ENCODE data around the gene SESN3.
"Not testable (repeated sequence)": the region's sequence is repeated elsewhere in the genome, so short reads cannot be mapped to it uniquely, and the experiment has no call there.

SESN3 gene

DNA sequence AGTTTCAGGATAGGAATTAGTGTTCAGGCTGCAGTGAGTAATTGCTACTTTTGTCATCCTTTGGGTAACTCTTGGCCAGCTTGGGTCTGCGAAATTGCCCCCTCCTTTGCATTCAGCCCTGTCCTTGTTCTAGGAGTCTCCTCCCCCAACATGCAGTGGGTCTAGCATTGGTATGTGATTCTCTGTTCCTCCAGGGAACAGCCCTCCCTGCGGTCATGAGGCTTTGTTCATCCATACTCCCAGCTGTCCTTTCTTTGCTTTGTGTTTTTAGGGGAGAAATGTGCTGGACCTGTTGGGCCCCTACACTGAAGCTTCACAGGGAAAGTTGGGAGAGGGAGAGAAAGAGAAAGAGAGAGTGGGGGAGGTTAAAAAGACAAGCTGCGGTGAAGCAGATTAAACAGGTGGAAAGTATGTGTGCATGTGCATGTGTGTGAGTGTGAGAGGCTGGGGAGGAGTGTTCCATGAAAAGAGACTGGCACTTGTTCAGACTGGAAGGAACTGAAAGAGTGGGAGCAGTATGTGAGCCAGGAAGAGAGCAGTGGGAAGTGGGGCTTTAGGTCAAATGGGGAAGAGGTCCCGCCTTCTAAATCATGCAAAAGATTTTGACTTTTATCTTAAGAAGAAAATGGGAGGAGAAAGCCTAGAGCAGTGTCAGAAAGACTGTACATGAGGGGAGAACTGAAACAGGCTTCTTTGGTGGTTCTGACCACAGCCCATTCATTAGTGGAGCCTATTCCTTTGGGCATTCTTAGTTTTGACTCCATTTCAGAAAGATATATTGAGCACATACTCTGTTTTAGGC, 17.9 kb upstream of the SESN3 start:
- DNase-seq, result no peak

DNA sequence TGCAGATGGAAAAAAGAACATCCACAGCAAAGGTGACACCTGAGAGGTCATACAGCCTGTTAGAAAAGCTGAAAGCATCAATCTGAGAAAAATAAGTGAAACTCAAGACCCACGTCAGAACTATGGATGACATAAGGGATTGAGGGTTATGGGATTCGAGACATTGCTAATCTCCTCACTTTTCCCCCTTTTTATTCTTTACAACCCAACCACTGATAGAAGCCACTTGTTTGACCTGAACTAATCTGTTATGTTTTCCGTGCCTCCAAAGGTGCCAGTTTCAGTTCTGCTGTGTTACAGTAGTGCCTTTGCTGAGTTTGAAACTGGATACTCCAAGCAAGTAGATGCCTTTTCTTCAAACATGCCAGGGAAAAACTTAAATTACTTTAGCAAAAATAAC, 16.9 kb upstream of the SESN3 start:
- no peak for DNase-seq

DNA sequence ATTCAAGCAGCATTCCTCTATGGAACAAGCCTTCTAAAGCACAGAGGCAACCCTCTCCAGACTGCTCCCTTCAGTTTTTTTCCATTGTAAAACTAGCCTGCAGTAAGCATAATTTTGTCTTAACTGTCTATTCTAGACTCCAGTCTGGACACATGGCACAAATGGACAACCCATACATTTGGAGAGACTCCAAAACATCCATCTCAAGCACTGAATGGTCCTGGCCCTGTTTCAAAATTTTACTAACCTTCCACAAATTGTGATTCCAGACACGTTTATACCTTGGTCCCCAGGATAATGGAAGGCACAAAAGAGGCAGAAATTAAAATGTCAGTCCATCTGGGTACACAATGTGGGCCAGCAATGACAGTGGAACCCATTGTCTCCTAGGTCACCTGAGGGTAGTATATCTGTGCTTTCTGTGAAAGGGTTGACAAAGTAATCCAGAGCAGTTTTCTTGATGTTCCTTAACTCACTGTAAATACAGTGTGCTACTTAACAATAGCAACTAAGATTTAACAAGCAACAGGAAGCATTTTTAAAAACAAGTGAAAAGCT, 16.2 kb upstream of the SESN3 start:
- no peak for DNase-seq

DNA sequence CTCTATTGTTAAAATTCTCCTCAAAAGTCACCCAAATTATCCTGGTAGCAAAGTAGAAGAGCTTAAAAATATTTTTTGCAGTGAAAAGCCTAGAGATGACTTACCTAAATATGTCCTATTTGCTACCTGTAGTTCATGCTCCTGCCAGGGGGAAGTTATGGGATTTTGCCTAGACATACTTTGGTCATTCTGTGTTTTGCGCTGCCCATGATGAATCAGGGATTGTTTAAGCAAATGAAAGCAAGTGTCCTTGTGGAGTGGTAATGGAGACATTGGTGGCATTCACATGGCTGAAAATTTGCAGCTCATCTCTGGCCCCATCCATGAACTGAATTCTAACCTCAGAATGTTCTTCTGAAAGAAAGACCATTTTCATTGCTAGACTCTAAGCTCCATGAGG, 14.6 kb upstream of the SESN3 start:
- no peak for DNase-seq

DNA sequence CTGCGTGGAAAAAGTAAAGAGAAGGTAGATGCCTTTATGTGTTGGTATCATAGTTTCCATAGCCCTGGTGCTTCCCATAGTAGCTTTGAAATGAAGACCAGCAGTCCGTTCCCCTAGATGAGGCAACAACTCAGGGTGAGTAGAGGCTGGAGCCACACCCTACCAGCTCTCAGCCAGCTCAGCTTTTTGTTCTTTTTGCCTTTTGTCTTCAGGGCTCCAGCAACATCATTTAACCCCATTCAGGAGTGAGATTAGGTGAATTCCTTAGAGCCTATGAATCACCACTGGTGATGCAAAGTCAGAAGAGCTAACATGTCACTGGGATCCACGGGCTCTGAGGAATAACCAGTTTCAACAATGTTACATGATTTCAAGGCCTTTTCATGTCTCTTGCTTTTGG, 14.0 kb upstream of the SESN3 start:
- DNase-seq, result no peak

DNA sequence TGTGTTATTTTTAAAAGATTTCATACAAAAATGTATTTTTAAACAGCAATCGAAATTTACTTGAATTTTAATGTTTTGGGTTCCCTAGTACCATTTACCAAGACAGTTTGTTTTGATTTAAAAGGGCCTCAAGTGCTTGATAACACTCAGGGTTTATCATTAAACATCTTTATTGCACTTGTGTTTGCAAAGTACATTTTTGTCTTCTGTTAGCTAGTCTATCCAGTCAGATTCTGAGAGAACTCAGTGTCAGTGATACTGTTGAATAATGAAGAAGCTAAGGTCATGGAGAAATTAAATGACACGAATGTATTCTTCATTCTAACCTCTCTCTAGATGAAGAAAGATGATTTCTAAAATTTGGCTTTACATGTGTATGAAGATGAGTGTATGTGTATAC, 12.7 kb upstream of the SESN3 start:
- no peak for DNase-seq

DNA sequence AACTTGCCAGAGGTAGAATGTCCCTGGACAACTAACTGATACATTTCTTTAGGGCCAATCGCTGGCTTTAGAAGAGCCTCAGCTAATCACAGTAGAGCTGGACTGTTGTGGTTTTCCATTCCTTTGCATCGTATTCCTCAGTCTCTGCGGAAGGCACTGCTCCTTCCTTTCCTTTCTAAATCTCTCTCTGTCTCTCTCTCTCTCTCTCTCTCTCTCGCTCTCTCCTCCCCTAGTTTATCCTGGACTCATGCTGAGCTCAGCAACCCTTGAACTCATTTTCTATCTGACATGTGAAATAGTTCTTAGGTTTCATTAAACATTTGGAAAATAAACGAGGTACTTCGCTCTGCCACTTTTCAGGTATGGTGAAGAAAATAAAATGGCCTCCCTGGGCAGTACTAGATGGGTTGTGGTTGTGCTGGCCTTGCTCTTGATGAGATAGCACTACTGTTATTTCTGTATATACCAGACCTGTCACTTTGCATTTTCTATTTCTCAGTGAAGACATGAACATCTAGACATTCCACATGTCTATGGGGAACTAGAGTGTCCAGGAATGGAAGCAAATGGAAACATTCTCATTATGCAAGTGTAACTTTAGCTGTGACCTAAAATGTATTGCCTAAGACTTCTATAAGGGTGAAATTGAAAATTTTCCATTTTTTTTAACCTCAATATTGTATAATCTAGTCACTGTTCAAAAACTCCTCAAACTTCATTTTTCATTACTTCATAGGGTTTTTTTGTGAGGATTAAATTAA, 12.0 kb upstream of the SESN3 start:
- no peak for DNase-seq

DNA sequence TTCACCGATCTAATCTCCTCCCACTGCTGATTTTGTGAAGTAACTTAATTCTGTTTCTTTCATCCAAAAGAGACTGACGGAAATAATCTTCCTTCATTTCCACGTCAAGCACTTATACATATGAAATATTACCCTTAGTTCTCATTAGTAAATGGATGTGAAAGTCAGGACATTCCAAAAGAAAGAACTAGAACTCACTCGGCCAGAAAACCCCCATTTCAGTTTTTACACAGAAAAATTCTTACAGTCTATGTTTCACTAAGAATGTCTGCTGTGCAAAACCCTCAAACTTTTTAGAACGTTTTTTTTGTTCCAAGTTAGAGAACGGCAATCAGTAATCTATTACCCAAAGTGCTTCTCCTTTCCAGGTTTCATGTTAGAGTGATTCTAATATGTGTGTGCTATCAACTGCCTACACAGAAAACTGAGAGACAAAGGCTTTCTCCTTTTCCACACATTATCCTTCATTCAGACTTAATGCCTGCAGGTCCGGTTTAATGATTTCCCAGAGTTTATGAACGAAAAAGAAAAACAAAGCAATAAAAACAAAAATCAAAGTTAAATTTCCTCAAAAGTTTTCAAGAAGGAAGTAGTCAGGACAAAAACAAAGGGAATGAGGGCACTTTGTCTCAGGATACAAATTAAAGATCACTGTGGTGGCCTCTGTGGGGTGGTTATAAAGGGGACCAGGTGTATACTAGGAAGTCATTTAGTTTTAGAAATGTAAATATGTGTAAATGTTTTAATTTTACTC, 11.3 kb upstream of the SESN3 start:
- DNase-seq, result no peak

DNA sequence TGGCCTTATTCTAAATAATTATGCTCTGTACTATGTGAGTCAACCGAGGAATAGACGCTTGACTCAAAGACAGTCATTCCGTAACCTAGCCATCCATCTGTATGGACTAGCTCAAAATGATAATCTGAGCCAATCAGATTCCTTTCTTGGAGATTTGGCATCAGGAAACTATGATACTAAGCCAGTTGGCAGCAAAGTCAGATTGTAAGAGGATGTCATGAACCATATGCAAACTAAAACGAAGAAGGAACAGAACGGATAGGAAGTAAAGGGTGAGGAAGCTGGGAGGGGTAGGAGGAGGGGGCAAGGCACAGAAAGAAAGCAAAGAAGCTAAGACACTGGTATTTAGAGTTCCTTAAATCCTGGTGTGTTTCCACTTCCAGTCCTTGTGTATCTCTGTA, 10.7 kb upstream of the SESN3 start:
- no peak for DNase-seq

DNA sequence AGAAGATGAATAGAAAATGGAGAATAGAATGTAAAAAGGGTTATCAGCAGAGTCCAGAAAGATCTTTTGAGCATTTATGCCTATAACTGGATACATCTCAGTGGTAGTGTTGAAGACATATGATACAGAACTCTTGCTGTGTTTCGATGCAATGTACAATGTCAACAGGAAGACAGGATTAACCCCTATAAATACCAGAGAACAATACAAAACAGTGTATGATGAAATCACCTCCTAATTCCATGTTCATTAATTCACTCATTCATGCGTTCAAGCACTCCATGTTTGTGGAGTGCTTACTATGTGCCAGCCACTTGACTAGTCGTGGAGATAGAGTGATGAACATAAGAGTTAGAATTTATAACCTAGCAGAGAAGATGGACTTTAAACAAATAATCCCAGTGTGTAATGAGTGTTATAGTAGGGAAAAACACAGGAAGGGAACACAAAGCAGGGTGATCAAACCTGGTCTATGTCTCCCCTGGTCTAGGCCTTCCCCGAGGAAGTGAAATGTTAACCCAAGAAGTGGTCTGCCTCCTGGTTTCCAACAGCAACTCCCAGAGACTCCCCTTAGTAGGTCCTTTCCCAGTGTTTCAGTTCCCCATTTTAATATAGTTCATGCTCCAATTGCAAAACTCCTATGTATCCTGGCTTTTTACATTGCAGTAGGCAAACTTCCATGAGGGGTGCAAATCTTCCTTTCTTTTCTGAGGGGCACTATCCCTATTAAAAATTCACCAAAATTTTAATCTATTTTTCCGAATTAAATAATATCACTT, 9.1 kb upstream of the SESN3 start:
- DNase-seq, result no peak

DNA sequence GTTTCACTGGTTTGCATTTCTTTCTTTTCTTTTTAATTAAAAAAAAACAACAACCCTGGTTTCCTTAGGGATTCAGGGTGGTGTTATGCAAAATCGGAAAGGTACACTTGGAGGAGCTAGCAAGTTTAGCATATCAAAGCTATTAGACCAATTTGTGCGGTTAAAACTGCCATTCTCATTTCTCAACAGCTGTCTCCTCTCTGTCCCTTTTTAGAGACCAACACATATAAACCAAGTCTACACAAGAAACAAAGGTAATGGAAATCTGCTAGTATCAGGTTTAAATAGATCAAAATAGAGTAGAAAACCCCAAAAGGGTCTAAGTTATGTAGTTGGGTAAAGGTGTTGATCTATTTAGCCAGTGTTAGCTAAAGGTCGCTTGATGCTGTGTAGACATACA, 1.7 kb upstream of the SESN3 start:
- no peak for DNase-seq

DNA sequence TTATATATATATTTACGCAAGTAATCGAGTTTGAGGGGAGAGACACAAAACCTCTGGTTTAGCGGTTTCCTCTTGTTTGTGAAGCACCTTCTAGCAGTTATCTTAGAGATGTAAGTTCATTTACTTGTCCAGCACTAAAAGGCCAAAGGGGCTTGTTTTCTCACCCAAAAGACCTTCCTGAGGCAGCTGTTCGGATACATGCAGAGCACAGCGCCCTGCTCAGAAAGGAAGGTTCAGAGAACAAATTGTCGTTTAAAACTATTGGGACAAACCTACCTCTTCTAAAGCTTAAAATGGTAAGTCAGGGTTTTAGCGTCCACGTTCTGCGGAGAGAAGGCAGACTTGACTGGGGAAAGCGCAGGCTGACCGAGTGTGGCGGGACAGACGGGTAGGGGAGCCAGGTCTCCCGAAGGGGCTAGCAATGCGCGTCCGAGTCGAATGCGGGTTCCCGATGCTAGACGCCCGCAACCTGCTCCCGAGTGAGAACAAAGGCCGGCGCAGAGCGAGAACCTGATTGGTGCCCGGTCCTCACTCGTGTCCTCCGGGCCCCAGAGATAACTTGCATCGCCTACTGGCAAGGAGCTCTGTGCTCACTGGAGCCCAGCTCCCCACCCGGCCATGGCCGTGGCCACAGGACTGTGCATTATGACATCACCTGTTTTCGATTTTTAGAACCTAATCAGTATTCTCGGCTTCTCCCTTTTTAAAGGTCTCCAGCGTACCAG, 1.0 kb upstream of the SESN3 start:
- DNase-seq, result peak; percentile 24 to 60 (median 50)

DNA sequence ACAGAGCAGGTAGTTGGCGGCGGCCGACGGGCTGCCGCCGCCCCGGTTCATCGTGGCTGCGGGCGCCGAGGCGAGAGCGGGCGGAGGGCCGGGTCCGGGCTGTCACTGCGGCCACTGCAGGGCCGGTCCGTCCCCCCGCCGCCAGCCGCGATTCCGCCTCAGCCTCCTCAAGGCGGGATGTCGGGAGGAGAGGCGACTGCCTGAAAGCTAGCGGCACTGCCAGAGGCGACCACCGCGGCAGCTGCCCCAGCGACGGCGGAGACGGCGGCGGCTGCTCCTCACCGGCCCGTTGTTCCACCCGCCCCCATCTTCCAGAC, 234 bp downstream of the SESN3 start:
- DNase-seq, result no peak

DNA sequence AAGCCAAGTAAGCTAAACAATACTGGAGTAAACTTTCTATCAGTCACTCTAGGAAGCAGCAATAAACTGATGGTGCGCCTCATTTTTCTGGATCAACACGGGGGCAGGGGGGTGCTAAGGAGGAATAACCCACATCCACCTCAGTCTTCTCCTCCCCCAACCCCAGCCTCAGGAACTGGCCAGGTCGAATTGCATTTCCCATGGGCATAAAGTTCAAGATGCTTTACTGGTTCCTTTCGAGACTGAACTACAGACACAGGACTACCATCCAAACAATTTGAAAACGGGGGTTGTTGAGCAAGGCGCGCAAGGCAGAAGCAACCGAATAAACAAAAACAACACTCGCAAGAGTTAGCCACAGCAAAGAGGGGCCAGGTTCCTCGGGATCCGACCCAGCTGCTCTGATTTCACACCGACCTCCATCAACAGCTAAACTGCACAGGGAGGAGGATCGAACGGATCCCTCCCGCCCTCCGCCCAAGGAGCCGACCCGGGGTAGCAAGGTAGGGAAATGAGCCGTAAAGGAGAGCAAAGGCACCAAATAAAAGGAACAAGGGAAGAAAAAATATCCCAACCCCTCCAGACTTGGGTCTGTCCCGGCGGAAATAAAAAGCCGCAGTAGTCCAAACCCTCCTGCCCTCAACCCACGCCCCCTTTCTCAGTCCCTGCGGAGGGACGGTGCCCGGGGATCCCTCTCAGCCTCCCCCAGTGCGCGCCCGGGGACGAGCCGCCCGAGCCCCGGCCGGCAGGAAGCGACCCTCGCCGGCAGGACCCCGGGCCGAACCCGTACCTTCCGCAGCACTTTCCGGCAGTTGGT, 801 bp downstream of the SESN3 start:
- peak in 2 of 4 experiments; percentile 6 to 23 for DNase-seq

DNA sequence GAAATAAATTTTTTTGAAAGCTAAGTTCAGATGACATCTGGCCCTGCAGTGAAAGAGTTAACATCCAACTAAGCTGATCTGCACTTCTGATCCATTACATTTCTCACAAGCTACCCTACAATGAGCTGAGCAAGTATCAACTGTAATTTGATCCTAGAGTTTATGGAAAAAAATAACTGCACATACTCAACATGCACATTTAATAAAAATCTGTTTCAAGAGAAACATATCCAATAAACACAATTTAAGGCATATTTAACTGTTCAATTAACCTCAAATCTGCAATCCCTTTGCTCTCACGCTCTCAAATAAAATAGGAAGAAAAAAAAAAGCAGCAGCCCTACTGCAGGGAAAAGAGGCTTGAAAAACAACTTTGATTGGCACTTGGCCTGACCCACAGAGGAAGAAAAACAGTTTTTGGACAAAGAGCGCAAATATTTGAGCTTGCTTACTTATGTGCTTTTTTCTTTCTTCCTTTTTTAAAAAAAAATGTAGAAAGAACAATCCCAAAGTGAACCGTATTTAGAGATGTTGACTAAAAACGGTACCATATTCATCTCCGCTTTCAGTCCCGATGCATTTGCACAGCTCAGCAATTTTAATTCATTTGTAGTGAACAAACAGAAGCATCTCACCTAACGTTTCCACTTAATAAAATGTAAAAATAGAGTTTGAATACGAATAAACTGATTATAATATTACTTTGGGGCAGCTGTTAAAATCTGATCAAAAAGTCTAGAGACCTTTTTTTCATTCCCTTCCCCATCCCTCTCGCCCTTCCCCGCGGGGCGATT, 1.6 kb downstream of the SESN3 start:
- no peak for DNase-seq

DNA sequence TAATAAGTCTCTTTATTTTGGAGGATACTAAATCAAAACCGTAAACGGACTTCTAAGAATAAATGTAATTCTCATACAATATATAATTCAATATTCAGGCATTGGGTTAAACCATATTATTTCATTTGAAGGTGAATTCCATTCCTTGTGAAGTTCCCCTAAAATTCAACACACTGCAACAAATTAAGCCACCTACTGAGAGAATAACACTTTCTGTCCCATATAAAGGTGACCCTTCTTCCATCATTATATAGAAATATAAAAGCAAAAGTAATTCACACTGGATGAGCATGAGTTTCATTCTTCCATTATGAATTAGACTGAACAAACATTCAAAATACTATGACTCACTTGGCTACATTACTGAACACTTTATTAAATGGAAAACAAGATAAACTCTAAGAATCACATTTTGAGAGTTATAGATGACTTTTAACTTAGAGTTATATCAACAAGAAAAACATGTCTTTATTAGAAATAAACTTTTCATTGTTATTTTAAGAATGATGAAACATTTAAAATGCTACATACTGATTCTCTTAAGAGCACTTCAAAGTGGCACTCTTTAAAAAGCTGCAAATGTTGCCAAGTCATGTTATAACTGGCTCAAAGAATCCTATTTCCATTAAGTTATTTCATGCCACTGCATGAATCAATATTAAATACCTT, 2.8 kb downstream of the SESN3 start:
- no peak for DNase-seq

DNA sequence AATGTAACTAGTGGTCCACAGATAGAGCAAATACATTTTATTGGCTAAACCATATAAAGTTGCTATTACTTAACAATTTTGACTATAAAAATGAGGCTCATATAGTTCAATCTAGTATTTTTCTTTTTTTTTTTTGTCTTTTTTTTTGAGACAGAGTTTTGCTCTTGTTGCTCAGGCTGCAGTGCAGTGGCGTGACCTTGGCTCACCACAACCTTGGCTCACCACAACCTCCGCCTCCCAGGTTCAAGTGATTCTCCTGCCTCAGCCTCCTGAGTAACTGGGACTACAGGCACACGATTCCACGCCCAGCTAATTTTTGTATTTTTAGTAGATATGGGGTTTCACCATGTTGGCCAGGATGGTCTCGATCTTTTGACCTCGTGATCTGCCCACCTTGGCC, 3.9 kb downstream of the SESN3 start:
- not testable (repeated sequence) for DNase-seq

DNA sequence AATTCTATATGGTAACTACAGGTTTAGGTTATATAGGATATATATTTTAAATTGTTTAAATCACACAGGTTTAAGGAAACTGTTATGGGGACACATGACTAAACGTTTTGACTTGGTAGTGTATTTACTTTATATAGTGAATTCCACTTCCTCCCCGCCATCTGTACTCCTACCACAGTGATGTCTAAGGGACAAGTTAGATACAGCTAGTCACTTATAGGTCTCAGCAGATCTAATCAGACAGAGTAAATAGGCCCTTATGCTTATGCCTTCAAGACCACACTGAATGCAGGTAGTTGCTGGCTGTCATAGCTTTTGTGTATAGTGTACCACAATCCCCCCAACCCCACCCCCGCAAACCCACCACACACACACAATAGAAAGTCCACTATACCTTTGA, 8.2 kb downstream of the SESN3 start:
- no peak for DNase-seq

DNA sequence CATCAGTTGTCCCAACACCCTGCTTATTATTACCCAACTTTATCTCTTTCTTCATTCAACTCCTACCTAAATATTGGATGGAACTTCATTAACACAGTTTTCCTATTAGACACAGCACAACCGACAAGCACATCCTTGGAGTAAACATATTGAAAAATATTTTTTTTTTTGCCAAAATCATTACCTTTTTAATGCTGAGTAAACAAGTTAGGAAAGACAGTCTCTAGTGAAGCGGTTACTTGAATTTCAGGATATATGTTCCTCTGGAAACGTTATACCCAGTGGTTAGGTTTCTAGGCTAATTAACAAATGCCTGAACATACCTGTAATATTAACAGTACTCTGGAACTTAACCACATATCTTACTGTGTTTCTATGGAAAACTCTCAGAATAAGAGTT, 11.4 kb downstream of the SESN3 start:
- DNase-seq, result no peak

DNA sequence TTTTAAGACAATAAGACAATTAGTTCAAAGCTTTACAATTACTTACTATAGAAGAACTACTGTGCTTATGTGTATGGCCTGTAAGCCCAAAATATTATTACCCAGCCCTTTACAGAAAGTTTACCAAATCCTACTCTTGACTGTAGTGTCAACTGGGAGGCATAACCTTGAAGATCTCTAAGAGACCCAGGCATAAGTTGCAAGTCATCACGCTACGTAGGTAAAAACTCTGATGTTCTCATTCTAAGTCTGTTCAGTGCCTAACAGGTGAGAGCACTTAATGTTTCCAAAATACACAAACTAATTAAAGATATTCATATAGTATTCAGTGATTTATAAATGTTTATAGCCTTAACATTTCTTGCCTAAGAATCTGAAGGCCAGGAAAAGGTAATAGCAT, 12.9 kb downstream of the SESN3 start:
- no peak for DNase-seq
